GM21367 (cell line): ENCODE results near the gene VRK2.
A peak's percentile ranks its signal among the peaks of the same experiment; 100 is the strongest.

ENCODE experiments used
- ATAC-seq: cut with Tn5 transposase; IDR thresholded peaks from one replicate; pipeline ENCODE4 v1.9.1; 2021; ENCODE audit not compliant: unreplicated experiment

Gene VRK2

DNA sequence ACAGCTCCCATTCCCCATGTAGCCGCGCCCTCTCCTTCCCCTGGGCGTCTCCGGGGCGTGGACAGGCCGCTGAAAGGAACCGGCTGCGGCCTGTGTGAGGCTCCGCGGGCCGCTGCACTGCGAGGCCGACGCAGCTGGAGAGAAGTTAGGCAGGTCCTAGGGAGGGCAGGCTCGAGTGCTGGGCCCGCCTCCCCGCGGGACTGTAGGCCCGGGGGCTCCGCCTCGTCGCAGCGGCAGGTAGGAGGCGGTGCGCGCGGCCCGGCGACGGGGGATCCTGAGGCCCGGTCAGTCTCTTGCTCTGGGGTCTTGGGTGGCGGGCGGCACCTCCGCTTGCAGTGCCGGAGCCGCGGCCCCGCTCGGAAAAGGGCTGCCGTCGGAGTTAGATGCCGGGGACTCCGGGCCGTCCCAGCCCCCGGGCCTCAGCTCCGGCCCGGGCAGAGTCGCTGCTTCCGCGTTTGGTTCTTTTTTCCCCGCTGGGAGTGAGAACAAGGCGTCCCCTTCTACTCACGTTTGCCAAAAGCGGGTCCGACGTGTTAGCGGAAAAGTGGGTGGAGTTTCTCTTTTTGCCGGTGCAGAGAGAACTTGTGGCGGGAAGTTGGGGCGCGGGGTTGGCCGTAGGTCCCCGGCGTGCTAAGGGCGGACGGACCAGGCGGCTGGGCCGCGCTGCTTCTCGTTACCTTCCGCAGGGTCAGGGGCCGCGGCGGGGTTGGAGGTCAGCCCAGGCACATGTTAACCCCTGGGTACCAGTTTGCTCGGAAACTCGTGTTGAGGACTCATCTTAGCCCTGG lies at the start of gene VRK2:
Gene VRK2 (plus strand): TSS at position 222 of the 788 bp plus-strand sequence. CDS start 2,026 bp downstream, outside the sequence.
- ATAC-seq: peak; percentile 89

DNA sequence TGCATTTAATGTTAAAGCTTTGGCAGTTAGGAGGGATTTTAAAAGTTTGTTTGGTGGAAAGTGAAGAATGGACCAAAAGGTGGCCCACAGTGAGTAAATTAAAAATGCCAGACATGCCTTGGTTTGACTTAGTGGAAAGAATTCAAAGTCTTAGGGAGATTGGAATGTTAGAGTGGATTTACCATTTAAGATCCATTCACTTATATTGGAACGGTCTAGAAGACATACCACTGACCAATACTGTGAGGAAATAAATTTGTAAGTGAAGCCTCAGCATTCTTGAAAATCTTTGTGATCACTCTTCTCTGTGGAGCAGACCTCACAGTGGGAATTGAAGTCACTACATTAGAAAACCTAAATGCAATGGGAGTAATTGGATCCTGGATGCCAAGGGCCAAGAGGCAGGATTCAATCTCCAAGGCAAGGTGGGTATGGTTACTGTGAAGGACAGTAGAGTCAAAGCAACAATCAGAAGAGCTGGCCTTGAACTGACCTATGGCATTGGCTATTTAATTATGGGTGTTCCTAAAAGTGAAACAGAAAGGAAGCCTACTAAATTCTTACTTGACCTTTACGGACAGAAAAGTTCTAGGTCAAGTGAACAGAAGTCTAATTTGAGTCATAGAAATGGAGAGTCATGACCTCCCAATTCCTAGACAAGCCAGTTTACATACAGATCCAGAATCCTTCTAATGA lies 40.2 kb upstream of the VRK2 start:
- ATAC-seq: no peak

DNA sequence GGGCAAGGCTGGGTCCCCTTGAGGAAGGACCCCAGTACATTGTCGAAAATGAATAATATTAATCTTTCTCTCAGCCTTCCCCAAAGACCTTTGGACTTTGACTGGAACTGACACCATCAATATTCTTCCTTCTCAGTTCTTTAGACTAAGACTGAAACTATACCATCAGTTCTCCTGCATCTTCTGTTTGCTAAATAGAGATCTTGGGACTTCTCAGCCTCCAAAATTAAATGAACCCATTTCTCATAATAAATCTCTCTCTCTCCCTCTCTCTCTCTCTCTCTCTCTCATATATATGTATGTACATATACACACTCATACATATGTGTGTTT lies 39.7 kb upstream of the VRK2 start:
- no peak for ATAC-seq

DNA sequence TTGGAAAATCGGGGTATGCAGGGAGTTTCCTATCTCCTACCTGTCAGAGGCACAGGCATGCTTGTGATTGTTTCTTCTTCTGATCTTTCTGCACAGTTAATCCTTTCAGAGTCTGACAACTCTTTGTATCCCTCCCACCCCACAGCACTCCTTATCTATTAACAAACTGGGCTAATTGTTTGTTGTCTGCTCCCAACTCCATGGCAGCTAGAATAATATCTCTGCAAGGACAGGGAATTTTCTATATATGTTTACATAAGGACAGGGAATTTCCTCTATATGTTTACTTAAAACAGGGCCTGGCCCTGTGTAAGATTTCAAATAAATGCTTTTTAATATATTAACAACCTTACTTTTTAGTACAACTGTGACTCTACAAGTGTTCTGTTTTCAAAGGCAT lies 36.0 kb upstream of the VRK2 start:
- ATAC-seq: no peak

DNA sequence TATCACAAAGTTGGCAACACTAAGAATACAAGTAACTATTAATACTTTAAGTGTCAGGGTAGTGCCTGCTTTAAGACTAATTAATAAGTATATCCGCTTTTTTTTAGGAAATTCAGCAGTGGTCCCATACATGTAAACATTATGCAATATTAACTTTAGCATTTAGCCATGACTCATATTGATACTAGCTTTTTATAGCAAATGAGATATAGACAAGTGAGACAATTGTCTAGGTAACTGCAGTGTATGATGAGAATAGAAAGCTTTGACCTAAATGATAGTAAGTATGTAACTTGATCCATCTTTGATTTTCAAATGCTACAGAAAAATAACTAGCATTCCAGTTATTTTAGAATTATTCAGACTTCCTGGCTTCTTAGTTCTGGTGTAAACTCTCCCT lies 27.4 kb upstream of the VRK2 start:
- peak; percentile 47 for ATAC-seq

DNA sequence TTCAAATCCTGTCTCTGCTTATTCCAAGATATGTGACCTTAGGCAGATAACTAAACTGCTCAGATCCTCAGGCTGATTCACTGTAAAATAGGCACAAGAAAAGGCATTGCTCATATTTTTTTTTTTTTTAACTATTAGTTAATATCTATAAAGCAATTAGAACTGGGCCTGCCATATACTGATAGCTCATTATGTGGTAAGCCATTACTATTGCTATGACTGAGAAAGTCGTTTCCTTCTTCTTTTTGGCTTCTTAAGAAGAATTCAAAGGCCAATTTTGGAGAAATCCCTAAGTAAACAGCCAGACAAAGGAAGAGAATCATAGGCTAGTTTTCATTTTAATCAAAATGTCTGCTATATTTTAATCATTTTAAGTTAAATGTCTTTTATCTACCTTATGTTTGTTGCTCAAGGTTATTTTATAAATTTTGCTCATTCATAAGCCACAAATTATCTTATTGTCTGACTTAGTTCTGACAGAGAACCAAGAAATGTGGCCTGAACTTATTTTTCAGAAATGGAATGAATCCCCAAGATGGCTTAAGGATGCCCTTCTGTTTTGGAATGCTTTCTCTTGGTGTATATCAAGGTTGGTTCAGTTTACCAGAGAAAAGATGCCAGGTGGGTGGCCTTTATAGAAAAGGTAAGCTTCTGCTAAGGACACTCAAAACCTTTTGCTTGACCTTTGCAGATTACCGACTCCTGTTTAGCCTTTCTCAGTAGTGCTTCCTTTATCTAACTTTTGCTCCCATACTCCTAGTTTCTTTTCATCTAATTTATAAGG lies 21.3 kb upstream of the VRK2 start:
- ATAC-seq: no peak

DNA sequence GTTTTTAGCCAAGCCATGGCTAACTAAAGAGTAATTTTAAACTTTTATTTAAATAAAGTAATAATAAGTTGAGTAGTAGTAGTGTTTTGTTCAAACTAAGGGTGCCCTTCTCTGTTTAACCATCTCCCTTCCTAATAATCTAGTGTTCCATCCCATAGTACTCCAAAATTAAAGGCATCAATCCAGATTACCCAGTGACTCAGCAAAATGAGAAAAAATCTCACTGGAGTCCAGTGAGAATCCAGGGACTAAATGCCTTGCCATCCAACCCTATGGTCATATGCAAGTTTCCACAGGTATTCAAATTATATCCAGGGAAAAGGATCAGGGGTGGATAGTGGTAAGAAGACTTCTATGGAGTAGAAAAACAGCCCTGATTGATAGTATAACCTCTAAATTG lies 19.6 kb upstream of the VRK2 start:
- ATAC-seq: no peak

DNA sequence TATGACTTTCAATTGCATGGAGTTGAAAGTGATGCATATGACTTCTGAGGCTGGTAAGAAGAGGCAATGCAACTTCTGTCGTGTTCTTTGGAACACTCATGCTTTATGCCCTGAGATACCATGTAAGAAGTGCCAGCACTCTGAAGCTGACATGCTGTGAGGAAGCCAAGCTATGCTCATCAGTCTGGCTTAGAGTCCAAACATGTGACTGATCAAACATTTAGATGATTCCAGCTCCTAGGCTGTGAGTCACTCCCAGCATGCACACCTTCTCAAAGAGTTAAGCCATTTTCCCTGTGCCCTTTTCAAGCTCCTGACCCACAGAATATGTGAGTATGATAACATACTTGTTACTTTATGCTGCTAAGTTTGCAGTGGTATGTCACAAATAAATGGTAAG lies 15.8 kb upstream of the VRK2 start:
- no peak for ATAC-seq

DNA sequence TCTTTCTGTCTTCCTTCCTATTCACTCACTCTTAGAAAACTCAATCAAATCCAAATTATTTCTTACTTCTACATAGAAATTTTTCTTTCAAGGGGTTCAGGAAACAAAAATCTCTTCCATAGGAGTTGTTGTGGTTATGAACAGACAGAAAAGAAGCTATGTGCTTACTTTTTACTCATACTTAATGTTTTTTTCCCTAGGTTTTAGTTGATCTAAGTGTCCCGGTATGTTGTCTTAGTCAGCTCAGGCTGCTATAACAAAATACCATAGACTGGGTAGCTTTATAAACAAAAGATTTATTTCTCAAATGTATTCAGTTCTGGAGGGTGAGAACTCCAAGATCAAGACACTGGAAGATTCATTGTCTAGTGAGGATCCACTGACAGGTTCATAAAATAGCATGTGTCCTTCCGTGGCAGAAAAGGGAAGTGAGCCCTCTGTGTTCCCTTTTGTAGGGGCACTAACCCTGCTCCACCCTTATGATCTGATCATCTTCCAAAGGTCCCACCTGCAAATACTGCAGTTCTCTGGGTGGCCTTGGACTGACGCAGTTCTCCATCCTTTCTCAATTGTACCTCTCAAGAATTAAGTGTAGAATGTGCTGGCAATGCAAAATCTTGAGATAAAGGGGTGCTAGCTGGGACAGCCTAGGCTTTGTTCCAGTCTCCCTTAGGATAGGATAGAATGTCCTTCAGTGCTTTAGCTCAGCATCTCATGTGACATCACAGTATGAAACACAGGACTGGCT lies 14.4 kb upstream of the VRK2 start:
- peak; percentile 67 for ATAC-seq

DNA sequence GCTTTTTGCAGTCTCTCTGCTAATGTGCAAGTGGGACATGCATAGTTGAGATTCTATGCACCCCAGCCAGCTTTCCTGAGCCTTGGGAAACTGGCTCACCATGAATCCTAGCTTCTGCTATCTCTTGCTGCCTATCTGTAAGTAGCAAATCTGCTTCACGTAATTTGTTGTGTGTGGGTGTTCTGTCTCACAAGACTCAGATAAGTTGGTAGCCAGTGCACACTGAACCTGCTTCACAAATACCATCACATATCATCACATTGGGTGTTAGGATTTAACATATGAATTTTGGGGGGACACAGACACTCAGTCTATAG lies 13.9 kb upstream of the VRK2 start:
- ATAC-seq: no peak

DNA sequence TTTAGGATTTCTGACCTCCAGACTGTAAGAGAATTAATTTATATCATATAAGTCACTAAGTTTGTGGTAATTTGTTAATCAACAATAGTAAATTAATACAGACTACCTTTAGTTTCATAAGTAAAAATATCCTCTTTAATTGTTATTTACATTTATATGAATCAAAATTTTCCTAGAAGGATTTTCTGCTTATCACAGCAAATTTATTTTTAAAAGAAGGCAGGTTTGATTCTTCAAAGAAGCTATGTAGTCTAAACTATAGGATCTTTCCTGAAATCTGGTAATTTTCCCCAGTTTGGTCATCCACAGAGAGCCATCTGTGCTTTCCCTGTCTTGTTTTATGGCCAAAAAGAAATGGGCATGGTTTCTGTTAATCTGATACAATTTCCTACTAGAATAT lies 13.1 kb upstream of the VRK2 start:
- no peak for ATAC-seq

DNA sequence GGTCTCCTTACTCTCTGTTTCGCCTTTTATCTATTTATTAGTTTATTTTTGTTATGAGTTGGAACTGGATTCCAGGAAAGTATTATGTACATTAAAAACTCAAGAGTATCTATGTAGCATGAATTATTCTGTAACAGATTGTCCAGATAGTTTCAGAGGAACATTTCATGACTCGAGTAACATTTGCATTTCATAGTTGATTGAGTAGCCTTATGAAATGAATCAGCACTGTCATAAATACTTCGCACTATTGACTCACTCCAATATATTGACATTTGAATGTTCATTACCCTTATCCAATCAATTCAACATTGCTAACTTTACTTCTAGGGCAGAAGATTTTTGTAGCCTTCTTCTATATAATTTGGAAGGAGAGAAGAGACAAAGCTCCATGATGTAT lies 11.3 kb upstream of the VRK2 start:
- peak; percentile 61 for ATAC-seq

DNA sequence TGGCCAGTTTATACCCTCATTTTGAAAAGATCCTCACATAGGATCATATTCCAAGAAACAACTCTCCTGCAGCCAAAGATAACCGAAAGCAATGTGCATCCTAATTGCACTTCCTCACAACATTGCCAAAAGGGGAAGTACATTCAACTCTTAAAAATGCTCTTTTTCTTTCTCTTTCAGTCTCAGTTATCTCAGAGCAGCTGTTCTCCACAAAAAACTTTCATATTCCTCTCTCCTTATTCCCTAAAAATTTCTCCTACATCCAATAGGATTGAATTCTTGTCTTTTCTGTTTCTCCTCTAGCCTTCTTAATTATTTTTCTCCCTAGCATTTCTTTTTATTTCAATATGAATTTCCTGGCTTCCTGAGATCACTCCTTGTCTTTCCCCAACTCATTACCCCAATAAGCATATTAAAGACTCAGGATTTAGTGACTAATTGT lies 7.4 kb upstream of the VRK2 start:
- ATAC-seq: peak; percentile 76

DNA sequence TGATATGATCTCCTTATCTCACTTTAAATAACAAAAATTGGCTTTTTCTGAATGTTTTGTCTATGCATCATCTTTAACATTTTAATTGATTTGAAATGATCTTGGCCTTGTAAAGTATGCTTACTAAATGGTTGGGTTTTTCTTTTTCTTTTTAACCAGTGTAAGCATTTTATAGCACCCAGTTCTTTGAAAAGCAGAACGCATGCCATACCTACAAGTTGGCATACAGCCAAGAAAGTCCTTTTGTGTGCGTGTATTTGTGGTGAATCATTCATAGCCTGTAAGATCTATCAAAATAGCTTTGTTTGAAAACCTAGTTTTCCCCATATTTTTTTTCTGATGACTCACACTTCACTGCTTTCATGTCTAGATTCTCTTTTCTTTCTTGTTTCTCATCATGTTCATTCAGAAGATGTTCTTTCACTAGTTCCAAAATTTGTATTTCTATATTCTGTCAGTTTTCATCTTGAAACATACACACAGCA lies 4.1 kb upstream of the VRK2 start:
- ATAC-seq: no peak

DNA sequence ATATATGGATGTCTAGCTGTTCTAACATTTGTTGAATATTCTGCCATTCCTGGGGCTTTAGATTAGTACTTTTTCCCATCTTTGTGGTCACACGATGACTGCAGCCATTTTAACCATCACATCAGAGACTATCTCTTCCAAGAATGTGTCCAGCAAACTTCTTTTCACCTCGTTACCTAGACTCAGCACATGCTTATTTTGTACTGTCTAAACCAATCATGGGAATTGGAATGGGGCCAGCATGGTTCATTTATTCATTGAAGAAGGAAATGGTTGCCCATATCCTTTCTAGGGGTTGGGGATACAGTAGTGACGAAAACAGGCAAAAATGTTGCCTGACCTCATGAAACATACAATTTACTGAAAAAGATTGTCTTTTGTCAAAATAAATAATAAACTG lies 2.5 kb upstream of the VRK2 start:
- ATAC-seq: no peak

DNA sequence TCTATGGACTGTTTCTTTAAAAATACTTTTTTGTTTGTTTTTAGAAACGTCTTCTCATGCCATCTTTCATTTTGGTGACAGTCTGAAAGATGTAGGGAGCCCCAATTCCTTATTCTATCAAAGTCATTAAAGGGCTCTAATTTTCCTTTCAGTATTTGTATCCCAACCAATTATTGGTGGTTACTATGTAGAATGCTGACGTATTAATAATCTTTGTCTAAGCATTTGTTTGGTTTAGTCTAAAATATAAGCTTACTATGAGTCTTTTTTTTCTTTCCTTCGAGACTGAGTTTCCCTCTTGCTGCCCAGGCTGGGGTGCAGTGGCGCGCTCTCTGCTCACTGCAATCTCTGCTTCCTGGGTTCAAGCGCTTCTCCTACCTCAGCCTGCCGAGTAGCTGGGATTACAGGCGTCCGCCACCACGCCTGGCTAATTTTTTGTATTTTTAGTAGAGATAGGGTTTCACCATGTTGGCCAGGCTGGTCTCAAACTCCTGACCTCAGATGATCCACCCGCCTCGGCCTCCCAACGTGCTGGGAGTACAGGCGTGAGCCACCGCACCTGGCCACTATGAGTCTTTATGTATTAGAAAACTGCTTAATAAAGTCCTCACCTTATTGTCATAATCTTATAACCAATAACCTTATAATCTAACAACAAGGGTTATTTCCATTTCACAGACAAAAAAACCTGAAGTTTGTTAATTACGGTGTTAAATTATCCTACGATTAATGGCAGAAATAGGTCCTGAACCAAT lies 849 bp upstream of the VRK2 start:
- ATAC-seq: no peak

DNA sequence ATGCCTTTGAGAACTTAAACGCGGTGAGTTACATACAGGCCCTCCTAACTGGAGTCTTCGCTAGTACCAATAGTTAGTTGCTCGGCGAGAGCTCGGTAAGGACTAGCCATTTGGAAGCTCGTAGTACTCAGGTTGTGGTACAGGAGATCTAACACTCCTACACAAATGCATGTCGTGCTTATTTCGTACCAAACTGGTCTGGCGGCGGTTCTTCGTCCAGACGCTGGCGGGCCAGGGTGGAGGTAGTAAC lies 346 bp upstream of the VRK2 start:
- no peak for ATAC-seq

DNA sequence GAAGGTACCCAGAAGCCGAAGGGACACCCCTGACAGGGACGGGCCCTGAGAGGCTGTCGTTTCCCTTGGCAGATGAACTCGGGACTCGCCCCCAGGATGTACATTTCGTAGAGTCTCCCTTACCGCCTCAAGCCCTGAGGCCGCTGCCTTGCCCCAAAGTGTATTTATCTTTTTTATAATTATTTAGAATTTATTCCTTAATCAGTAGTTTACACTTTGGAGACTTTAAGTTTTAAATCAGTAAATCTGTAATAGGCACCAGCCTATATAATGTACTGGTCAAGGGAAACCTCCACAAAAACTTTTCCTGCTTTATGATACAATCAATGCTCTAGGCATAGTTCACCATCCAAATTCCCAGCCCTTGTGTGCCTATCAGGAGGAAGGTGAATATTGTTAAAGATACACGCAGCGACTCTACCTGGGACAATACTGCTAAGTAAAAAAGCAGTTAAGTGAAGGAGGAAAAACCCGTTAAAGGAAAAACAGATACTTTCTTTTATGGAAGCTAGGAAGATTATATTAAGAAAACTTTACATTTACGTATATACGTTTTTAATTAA lies 848 bp downstream of the VRK2 start:
- ATAC-seq: peak; percentile 30

DNA sequence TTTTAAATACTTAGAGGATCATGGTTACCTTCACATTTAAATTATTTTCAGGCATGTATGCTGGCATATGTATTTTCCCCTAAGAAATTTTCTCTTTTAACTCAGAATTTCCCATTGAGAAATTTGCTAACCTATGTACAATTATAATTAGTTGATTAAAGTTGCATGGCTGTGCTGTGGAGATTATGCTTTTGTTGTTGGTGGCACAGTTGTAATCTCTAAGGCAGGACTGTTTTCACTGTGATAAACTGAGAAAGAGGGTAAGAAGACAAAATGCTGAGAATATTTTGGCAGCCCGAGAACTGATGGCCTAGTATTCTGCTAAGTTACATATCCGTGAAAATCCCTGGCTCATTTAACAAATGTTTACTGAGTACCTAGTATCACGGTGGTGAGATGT lies 1.4 kb downstream of the VRK2 start:
- ATAC-seq: no peak

DNA sequence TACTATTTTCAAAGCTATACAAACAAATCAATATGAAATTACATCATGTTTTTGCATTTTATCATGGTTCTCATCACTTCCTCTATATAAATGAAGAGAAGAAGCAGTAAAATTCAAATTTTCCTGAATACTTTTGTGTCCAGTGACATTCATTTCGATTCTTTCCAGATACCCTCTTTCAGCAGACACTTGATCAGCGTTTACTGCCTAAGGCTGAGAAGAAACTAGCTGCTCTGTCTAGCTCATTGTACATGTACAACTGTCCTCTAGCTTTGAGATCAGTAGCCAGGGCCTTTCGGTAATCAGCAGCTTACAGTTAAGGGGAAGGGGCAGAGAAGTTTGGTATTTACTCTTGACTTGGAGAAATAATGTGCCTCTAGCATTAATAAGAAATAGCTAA lies 4.8 kb downstream of the VRK2 start:
- no peak for ATAC-seq

DNA sequence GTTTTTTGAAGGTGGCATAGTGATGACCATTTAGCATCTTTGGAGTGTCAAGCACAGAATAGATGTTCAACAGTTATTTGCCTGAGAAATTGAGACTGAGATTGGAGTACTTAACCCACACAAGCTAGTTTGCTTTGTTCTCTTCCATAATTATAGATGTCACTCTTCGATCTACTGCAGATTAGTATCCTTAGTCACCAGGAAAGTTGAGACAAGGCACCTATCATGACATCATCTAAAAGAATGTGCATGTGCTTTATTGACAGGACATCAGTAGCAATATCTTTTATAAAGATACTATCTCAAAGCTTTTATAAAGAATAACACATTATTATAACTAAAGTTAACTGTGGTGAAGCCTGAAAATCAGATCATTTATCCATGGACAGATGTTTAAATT lies 6.4 kb downstream of the VRK2 start:
- no peak for ATAC-seq
